Kidney (tissue), 14 donors: Measurements from ENCODE around the gene HSD17B3. TPM values are rescaled to one million over a fixed set of nuclear protein-coding genes. Genes with fewer than 3 reads are reported as not detected.

Experiments used
- DNase-seq, 5 donors: peaks; one replicate each; pipeline ENCODE4 v3.0.0-alpha.2; 2013 to 2020
- FAIRE-seq: peaks from 2 replicates; lab custom pipeline; 2012; peaks lifted over from hg19 to GRCh38; lab: Jason Lieb, UNC
- H3K27ac ChIP-seq, 2 donors: one replicate each; pipeline ENCODE4 v1.7.0; 2013; ENCODE audit warnings: low read depth in 2 of 2, low read length in 2 of 2, inconsistent platforms in 1 of 2
- H3K27me3 ChIP-seq: one replicate; pipeline ENCODE4 v1.7.1; 2013; ENCODE audit warnings: low read length, inconsistent platforms; ENCODE audit not compliant: control insufficient read depth, insufficient read depth
- H3K36me3 ChIP-seq, 3 donors: one replicate each; pipeline versions ENCODE4 v1.7.0 to v1.7.1; 2013; ENCODE audit warnings: low read length in 3 of 3, control low read depth in 1 of 3, inconsistent platforms in 1 of 3; ENCODE audit not compliant: insufficient read depth in 3 of 3, control insufficient read depth in 2 of 3
- H3K4me1 ChIP-seq, 3 donors: one replicate each; pipeline versions ENCODE4 v1.7.0 to v1.7.1; 2013; ENCODE audit warnings: low read length in 3 of 3, inconsistent platforms in 1 of 3, low read depth in 1 of 3; ENCODE audit not compliant: control insufficient read depth in 2 of 3, insufficient read depth in 2 of 3
- H3K4me3 ChIP-seq, 3 donors: one replicate each; pipeline versions ENCODE4 v1.7.0 to v1.8.1; 2013; ENCODE audit warnings: low read length in 3 of 3, control low read depth in 1 of 3, inconsistent platforms in 1 of 3
- H3K9ac ChIP-seq, 3 donors: one replicate each; pipeline versions ENCODE4 v1.7.0 to v1.7.1; 2013; ENCODE audit warnings: low read length in 3 of 3, control low read depth in 1 of 3, inconsistent platforms in 1 of 3
- H3K9me3 ChIP-seq, 3 donors: one replicate each; pipeline versions ENCODE4 v1.7.0 to v1.7.1; 2013; ENCODE audit warnings: low read length in 3 of 3, control low read depth in 1 of 3, inconsistent platforms in 1 of 3; ENCODE audit not compliant: control insufficient read depth in 2 of 3, insufficient read depth in 1 of 3
- CTCF ChIP-seq: IDR thresholded peaks from 3 replicates; pipeline ENCODE4 v1.5.1; 2012; ENCODE audit warnings: mild to moderate bottlenecking, moderate library complexity, borderline replicate concordance; ENCODE audit not compliant: insufficient read depth; ENCODE audit errors: extremely low read depth
- intact Hi-C: fragments of 100-400 bp; cut with DNase I; formaldehyde crosslinking; loops from one replicate; pipeline ENCODE4 v1.11.1; 2022
- polyA plus RNA-seq: library from polyadenylated mRNA; stranded (reverse); fragments of 350-450 nt; fragmentation: Illumina TruSeq; extraction: RNeasy Lipid Tissue Mini Kit (QIAGEN cat#74804); gene quantifications from one replicate; pipeline ENCODE4 v1.2.3, GENCODE V29; 2014; ENCODE audit warnings: low read depth, low replicate concordance; ENCODE audit not compliant: insufficient read depth
- total RNA-seq: library from RNA; stranded (reverse); fragmentation: NEBNext Ultra II Directional; extraction: Animal tissue kit (Norgen Biotek cat#: 25700); gene quantifications from one replicate; pipeline ENCODE4 v1.2.1, GENCODE V29; 2021
- donor health status: control.
- donor health status: control.
- donor health status: control.
- donor health status: control.
- donor health status: control.
- donor health status: DM: yes; HTN: yes; CAD: no.
- donor health status: Normal renal cell carcinoma (clear cell type).

Gene HSD17B3
- total and polyA plus RNA-seq, 2 donors from 2014 or later: 0.66 to 2.0 TPM

DNA sequence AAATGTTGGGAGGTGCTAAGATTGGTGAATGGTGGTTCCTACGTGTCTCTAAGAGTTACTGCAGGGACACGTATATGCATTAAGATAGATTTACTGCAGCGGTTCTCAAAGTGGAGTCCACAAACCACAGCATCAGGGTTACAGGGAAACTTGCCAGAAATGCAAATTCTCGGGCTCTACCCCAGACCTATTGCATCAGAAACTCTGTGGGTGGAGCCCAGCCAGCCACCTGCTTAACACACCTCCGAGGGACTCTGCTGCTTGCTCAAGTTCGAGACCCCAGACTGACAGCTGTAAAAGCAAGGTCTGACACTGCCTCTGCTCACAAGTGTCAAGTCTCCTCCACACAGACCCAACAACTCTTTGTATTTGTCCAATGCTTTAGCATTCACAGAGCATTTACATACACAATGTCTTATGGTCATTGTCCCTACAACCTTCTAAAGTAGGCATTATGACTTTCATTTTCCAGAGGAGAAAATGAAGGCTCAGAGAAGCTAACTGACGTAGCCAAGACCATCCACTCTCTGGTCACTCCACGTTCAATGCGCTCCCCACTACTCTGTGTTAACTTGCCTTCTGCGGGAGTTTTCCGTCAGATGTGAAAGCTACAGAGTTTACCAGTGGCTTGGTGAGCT lies 48.8 kb downstream of the HSD17B3 start:
- Histone ChIP-seq H3K9ac (no peak overlapping the region), H3K4me3 (no peak overlapping the region), H3K36me3 (no peaks in the 10 kb centered on the region), H3K27ac (no peak overlapping the region), H3K9me3 (no peaks in the 10 kb centered on the region), H3K4me1 (no peaks in the 10 kb centered on the region), H3K27me3 (no peaks in the 10 kb centered on the region)
- TF ChIP-seq CTCF: no peak
- intact Hi-C loops: no loop called here
- DNase-seq: no peak
- FAIRE-seq: no peak

- DNase-seq (no peak), FAIRE-seq (no peak)
- TF ChIP-seq CTCF: no peak
- Histone ChIP-seq H3K36me3 (no peaks in the 10 kb centered on the region), H3K9ac (no peak overlapping the region), H3K9me3 (no peaks in the 10 kb centered on the region), H3K27ac (no peak overlapping the region), H3K27me3 (no peaks in the 10 kb centered on the region), H3K4me1 (no peaks in the 10 kb centered on the region), H3K4me3 (no peak overlapping the region)
- intact Hi-C loops: no loop called here
Measured at GRCh38 chr9:96251451-96251850, 50.5 kb downstream of the HSD17B3 start.

DNA sequence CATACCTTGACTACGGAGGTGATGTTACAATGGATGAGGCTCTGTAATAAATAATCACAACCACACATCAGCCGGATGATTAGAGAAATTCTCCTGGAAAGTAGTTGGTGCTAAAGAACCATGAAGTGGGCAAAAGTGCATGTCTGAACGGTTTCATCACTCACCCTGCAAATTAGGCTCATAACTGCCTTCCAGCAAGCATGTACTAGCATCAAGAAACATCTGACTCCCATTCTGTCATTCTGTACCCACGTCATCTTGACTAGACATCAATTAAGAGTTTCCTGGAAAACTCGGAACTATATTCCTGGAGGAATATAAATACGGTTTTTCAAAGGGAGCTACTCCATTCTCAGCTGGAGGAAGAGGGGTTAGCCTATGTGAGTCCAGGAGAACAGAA lies 52.2 kb downstream of the HSD17B3 start:
- Histone ChIP-seq H3K4me3 (no peak overlapping the region), H3K27ac (no peak overlapping the region), H3K9me3 (no peaks in the 10 kb centered on the region), H3K4me1 (no peaks in the 10 kb centered on the region), H3K27me3 (no peaks in the 10 kb centered on the region), H3K36me3 (no peaks in the 10 kb centered on the region), H3K9ac (no peak overlapping the region)
- TF ChIP-seq CTCF: no peak
- no peak for FAIRE-seq
- intact Hi-C loops: no loop called here
- no peak for DNase-seq

DNA sequence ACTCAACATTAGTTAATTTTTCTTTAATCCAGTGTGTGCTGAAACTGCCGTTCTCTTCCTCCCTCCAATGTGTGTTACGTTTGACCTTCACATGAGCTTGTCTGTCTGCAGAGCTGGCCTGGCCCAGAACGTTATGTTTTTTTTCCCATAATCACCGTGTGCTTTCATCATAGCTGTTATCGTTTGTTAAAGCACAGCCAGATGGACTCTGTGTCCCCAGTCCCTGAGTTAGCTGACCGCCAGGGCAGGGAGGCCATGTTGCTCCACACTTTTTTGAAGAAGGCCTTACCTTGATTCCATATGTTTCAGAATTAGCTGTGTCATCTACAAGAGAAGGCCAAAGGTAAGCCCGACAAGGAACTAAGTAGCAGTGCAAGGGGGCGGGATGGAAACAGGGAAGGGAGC lies 55.7 kb downstream of the HSD17B3 start:
- no peak for TF ChIP-seq CTCF
- FAIRE-seq (no peak), DNase-seq (no peak)
- Histone ChIP-seq H3K9me3 (no peaks in the 10 kb centered on the region), H3K27me3 (no peaks in the 10 kb centered on the region), H3K27ac (no peak overlapping the region), H3K4me3 (no peak overlapping the region), H3K36me3 (no peaks in the 10 kb centered on the region), H3K4me1 (peaks cover 0 to 4% (median 0%) of the 10 kb centered on the region in 3 donors), H3K9ac (no peak overlapping the region)
- intact Hi-C loops: no loop called here
